Panc1 (cell line): ENCODE results near the gene MAPRE2.

Source experiments
- CTCF ChIP-seq: fragments of 450-650 bp; IDR thresholded peaks from 2 replicates; pipeline ENCODE4 v1.5.1; 2017; ENCODE audit warnings: mild to moderate bottlenecking
- POLR2AphosphoS5 ChIP-seq: IDR thresholded peaks from 2 replicates; pipeline ENCODE4 v1.6.1; 2012; ENCODE audit warnings: mild to moderate bottlenecking, low read depth, low read length, moderate library complexity
- SIN3A ChIP-seq: IDR thresholded peaks from 2 replicates; pipeline ENCODE4 v1.6.1; 2012; ENCODE audit warnings: low read depth, mild to moderate bottlenecking, low read length, moderate library complexity, borderline replicate concordance; ENCODE audit not compliant: insufficient read depth
- TCF7L2 ChIP-seq: IDR thresholded peaks from 2 replicates; pipeline ENCODE4 v1.6.1; 2011; ENCODE audit warnings: mild to moderate bottlenecking, low read depth, low read length, inconsistent platforms
- TF ChIP-seq, protein P1 (sequence below), 2 experiments: IDR thresholded peaks; 2 replicates each; pipeline ENCODE4 v1.6.1; 2011 to 2012; ENCODE audit warnings: low read depth in 2 of 2, control low read depth in 1 of 2, low read length in 1 of 2, mild to moderate bottlenecking in 1 of 2, moderate library complexity in 1 of 2; ENCODE audit not compliant: insufficient read depth in 1 of 2

DNA sequence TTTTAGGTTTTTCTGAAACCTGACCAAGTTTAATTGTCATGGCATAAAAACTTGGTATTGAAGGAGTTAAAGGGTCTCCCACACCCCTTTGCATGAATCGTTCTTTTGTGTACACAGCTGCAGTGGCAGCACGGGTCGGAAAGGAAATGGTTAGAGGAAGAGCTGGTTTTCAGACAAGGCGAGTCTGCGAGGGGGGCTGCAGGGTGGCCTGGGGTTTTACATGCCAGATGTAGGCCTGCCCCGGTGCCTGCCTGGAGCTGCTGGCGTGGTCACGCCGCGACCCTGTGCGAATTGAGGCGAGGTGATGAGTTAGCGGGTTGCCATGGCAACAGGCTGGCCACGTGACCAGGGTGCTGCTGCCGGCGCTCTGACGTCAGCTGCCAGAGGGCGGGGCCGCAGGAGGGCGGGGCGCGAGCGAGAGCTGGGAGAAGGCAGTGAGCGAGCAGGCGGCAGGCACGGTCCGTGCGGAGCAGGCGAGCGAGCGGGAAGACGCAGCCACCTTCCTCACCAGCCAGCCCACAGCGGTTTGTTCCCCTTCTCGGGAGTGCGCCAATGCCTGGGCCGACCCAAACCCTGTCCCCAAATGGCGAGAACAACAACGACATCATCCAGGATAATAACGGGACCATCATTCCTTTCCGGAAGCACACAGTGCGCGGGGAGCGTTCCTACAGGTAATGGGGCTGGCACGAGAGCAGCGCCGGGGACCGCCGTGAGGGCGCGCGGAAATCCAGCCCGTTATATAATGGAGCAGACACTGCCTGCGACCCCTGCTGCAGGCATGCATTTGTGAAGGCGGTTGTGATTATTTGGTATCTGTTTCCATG lies at the start of gene MAPRE2:
- TF ChIP-seq CTCF (no peak), POLR2AphosphoS5 (peak; percentile 39; the same call in 1 of the 2 replicates), TCF7L2 (no peak), SIN3A (no peak)
- TF ChIP-seq, protein P1, sequence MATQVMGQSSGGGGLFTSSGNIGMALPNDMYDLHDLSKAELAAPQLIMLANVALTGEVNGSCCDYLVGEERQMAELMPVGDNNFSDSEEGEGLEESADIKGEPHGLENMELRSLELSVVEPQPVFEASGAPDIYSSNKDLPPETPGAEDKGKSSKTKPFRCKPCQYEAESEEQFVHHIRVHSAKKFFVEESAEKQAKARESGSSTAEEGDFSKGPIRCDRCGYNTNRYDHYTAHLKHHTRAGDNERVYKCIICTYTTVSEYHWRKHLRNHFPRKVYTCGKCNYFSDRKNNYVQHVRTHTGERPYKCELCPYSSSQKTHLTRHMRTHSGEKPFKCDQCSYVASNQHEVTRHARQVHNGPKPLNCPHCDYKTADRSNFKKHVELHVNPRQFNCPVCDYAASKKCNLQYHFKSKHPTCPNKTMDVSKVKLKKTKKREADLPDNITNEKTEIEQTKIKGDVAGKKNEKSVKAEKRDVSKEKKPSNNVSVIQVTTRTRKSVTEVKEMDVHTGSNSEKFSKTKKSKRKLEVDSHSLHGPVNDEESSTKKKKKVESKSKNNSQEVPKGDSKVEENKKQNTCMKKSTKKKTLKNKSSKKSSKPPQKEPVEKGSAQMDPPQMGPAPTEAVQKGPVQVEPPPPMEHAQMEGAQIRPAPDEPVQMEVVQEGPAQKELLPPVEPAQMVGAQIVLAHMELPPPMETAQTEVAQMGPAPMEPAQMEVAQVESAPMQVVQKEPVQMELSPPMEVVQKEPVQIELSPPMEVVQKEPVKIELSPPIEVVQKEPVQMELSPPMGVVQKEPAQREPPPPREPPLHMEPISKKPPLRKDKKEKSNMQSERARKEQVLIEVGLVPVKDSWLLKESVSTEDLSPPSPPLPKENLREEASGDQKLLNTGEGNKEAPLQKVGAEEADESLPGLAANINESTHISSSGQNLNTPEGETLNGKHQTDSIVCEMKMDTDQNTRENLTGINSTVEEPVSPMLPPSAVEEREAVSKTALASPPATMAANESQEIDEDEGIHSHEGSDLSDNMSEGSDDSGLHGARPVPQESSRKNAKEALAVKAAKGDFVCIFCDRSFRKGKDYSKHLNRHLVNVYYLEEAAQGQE (IDR thresholded peaks at IDR 0.05; ENCODE audit: insufficient read depth in 1 of 2, low read depth in 2 of 2, low read length in 1 of 2) = no peak
